Measurements from ENCODE around the gene SEC23B. TPM values are rescaled to one million over a fixed set of nuclear protein-coding genes. Genes with fewer than 3 reads are reported as not detected.
A peak's percentile ranks its signal among the peaks of the same experiment; 100 is the strongest.

Gene SEC23B
- polyA plus RNA-seq, 2 of the 4 experiments (the other 2 are of a cell fraction) = 71.4 to 158 TPM

DNA sequence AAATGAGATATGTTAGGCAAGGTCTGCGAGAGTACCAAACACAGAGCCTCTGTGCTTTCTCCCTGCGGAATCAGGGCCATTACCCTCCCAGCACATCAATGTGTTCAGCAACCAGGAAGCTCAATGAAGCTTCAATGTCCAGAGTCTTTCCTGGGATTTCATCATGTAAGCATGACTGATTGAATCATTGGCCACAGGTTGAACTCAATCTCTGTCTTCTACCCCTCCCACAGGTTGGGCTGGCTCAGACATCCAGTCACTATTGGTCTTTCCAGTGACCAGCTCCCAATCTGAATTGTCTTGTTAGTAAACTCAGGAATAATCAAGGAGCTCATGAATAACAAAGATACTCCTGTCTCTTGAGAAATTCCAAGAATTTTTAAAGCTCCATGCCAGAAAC, 77.4 kb downstream of the SEC23B start (continued):
- TF ChIP-seq, protein P1, sequence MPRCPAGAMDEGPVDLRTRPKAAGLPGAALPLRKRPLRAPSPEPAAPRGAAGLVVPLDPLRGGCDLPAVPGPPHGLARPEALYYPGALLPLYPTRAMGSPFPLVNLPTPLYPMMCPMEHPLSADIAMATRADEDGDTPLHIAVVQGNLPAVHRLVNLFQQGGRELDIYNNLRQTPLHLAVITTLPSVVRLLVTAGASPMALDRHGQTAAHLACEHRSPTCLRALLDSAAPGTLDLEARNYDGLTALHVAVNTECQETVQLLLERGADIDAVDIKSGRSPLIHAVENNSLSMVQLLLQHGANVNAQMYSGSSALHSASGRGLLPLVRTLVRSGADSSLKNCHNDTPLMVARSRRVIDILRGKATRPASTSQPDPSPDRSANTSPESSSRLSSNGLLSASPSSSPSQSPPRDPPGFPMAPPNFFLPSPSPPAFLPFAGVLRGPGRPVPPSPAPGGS (IDR thresholded peaks at IDR 0.05) = no peak
- TF ChIP-seq POLR2AphosphoS2 (conservative IDR thresholded peaks at IDR 0.05; ENCODE audit: low read length) (no peak), MYC (IDR thresholded peaks at IDR 0.05; ENCODE audit: borderline replicate concordance, low read length) (no peak)

DNA sequence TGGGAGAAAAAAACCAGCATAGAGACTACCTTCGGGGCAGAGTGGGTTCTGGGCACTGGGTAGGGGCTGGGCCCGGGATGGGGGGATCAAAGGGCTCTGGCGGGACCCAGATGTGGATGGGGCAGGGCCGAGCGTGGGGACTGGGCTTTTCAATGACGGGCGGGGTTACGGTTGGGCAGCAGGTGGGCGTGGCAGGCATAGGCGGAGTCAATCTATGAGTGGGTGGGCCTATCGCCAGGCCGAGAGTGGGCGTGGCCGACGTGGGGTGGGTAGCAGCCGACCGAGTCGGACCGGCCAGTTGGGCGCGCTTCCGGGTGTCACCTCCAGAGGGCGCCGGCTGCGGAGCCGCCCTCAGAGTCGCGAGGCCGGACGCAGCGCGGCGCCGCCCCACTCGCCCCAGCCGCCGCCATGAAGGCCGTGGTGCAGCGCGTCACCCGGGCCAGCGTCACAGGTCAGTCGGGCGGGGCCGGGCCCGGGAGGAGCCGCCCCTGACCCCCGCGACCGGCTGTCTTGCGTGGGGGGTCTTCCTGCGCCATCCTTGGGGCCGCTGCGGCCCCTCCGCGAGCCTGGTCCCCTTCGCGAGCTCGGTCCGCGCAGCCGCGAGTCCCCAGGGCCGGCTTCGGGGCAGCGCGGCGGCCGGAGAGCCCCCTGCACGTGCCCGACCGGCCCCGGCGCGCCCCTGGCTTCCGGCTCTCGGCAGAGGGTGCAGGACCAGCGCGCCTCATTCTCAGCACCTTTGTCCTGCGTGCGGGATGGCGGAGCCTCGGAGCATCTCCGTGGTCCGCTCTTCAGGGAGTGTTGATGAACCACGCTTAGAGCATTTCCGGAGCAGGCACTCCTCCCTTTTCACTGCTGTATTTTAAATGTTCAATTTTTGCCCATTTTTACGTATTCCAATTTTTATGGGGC, 80.2 kb downstream of the SEC23B start, which contains the start of gene DTD1:
TSS of gene DTD1 (plus strand) at position 390 of the 909 bp plus-strand sequence. CDS start at position 409, 19 bp downstream.
- H3K4me1 ChIP-seq = peaks cover 27% of the 10 kb centered on the region
- peak within 1 kb of the TSS; percentile 93 for H3K4me2 ChIP-seq
- DNase-seq (ENCODE audit: low read depth in 1 of 2, low spot score in 1 of 2) = peak; percentile 80 to 95
- peak within 1 kb of the TSS; percentile 86 for H3K4me3 ChIP-seq
- ChIA-PET POLR2A (interaction anchor here (1.1 kb wide), 1 partner anchor 81 kb away, joined by 3 read pairs; no protein-coding TSS in a partner anchor), CTCF (interaction anchor here (1.6 to 1.7 kb wide), 2 partner anchors 17 to 81 kb away, joined by 6 to 7 read pairs; partner anchors contain the start of gene SEC23B)
- no peak for FAIRE-seq
- H3K27ac ChIP-seq = peak within 1 kb of the TSS; percentile 90 to 94
- no peaks in the 10 kb centered on the region for H3K9me3 ChIP-seq
- WGBS (ENCODE audit: missing lambda C conversion rate) = under 1% methylated on average over 53 of the region's 88 CpGs
- peak; percentile 95 to 96 for ATAC-seq
- TF ChIP-seq JUN (IDR thresholded peaks at IDR 0.05) = peak; percentile 31 to 87; a peak in 3 of 5 replicates
- peak; percentile 8; the same call in 1 of the 2 replicates for TF ChIP-seq NPAS2 (CRISPR knock-in tag; IDR thresholded peaks at IDR 0.05; ENCODE audit: borderline replicate concordance)
- TF ChIP-seq, protein P2, sequence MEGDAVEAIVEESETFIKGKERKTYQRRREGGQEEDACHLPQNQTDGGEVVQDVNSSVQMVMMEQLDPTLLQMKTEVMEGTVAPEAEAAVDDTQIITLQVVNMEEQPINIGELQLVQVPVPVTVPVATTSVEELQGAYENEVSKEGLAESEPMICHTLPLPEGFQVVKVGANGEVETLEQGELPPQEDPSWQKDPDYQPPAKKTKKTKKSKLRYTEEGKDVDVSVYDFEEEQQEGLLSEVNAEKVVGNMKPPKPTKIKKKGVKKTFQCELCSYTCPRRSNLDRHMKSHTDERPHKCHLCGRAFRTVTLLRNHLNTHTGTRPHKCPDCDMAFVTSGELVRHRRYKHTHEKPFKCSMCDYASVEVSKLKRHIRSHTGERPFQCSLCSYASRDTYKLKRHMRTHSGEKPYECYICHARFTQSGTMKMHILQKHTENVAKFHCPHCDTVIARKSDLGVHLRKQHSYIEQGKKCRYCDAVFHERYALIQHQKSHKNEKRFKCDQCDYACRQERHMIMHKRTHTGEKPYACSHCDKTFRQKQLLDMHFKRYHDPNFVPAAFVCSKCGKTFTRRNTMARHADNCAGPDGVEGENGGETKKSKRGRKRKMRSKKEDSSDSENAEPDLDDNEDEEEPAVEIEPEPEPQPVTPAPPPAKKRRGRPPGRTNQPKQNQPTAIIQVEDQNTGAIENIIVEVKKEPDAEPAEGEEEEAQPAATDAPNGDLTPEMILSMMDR (IDR thresholded peaks at IDR 0.05) = peak; percentile 74
- peak; percentile 88 for TF ChIP-seq BHLHE40 (IDR thresholded peaks at IDR 0.05; ENCODE audit: low read depth, low read length)
- no peak for TF ChIP-seq CEBPB (IDR thresholded peaks at IDR 0.05)
- no peak for TF ChIP-seq EHF (CRISPR knock-in tag; IDR thresholded peaks at IDR 0.05)
- no peak for TF ChIP-seq FOSL2 (IDR thresholded peaks at IDR 0.05)
- 0 out of 2 replicates have a peak, but pooled peaks have one; percentile 12 for TF ChIP-seq FOSL2 (CRISPR knock-in tag; IDR thresholded peaks at IDR 0.05)
- TF ChIP-seq HDAC2 (IDR thresholded peaks at IDR 0.05) = no peak
- TF ChIP-seq PHF8 (IDR thresholded peaks at IDR 0.05; ENCODE audit: borderline replicate concordance, low read depth) = peak; percentile 96; the same call in 1 of the 2 replicates
- TF ChIP-seq HOXB5 (CRISPR knock-in tag; IDR thresholded peaks at IDR 0.05) = peak; percentile 80; the same call in 1 of the 2 replicates
- TF ChIP-seq NFE2L2 (conservative IDR thresholded peaks at IDR 0.05; ENCODE audit: low read length) = no peak
- no peak for TF ChIP-seq MAZ (IDR thresholded peaks at IDR 0.05; ENCODE audit: borderline replicate concordance, low read depth, low read length)
- TF ChIP-seq ZFP36 (IDR thresholded peaks at IDR 0.05; ENCODE audit: borderline replicate concordance, partially characterized antibody) = no peak
- TF ChIP-seq MAX (IDR thresholded peaks at IDR 0.05) = peak; percentile 72; the same call in 1 of the 2 replicates
- TF ChIP-seq, protein P1 (IDR thresholded peaks at IDR 0.05) = peak; percentile 69; the same call in 1 of the 3 replicates
- TF ChIP-seq KDM5A (IDR thresholded peaks at IDR 0.05) = no peak
- peak; percentile 92; the same call in 1 of the 2 replicates for TF ChIP-seq TP53 (CRISPR knock-in tag; IDR thresholded peaks at IDR 0.05)
- peak; percentile 48; the same call in 1 of the 2 replicates for TF ChIP-seq POLR2A (IDR thresholded peaks at IDR 0.05; ENCODE audit: low read length)
- TF ChIP-seq USF2 (IDR thresholded peaks at IDR 0.05) = no peak
- TF ChIP-seq RAD21 (conservative IDR thresholded peaks at IDR 0.05 in 1 of 2, IDR thresholded peaks at IDR 0.05 in 1 of 2) = peak in 1 of 2 experiments; percentile 40; a peak in 3 of 5 replicates
- TF ChIP-seq, protein P3, sequence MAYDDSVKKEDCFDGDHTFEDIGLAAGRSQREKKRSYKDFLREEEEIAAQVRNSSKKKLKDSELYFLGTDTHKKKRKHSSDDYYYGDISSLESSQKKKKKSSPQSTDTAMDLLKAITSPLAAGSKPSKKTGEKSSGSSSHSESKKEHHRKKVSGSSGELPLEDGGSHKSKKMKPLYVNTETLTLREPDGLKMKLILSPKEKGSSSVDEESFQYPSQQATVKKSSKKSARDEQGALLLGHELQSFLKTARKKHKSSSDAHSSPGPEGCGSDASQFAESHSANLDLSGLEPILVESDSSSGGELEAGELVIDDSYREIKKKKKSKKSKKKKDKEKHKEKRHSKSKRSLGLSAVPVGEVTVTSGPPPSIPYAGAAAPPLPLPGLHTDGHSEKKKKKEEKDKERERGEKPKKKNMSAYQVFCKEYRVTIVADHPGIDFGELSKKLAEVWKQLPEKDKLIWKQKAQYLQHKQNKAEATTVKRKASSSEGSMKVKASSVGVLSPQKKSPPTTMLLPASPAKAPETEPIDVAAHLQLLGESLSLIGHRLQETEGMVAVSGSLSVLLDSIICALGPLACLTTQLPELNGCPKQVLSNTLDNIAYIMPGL (CRISPR knock-in tag; IDR thresholded peaks at IDR 0.05; ENCODE audit: borderline replicate concordance) = peak; percentile 24; the same call in 1 of the 2 replicates
- TF ChIP-seq SMC3 (IDR thresholded peaks at IDR 0.05) = peak; percentile 31; the same call in 1 of the 3 replicates
- peak; percentile 89; the same call in 1 of the 2 replicates for TF ChIP-seq MYC (IDR thresholded peaks at IDR 0.05; ENCODE audit: borderline replicate concordance, low read length)
- TF ChIP-seq E2F6 (IDR thresholded peaks at IDR 0.05; ENCODE audit: borderline replicate concordance, low read depth) = 0 out of 2 replicates have a peak, but pooled peaks have one; percentile 63
- TF ChIP-seq HES2 (IDR thresholded peaks at IDR 0.05) = no peak
- TF ChIP-seq TFCP2L1 (CRISPR knock-in tag; IDR thresholded peaks at IDR 0.05) = no peak
